MM.1S (cell line): ENCODE results near the gene NAT8L.

Experiments used
- DNase-seq: peaks from one replicate; pipeline ENCODE4 v3.0.0-alpha.2; 2015
- H2AFZ ChIP-seq: fragments of 300-600 bp; sonication (generic); 2 replicates; pipeline ENCODE4 v1.6.0; 2016; ENCODE audit warnings: antibody characterized with exemption, low read length
- H3F3A ChIP-seq: fragments of 300-600 bp; sonication (generic); 2 replicates; pipeline ENCODE4 v1.6.1; 2016; ENCODE audit warnings: mild to moderate bottlenecking, antibody characterized with exemption, low read length, moderate library complexity, mixed read lengths; ENCODE audit not compliant: insufficient read depth
- H3K27ac ChIP-seq: fragments of 300-600 bp; sonication (generic); 2 replicates; pipeline ENCODE4 v1.5.1; 2016; ENCODE audit warnings: mild to moderate bottlenecking, low read length
- H3K27me3 ChIP-seq: fragments of 300-600 bp; sonication (generic); replicated peaks from 2 replicates; pipeline ENCODE4 v1.6.0; 2016; ENCODE audit warnings: low read length; ENCODE audit not compliant: insufficient read depth
- H3K36me3 ChIP-seq: fragments of 300-600 bp; sonication (generic); replicated peaks from 2 replicates; pipeline ENCODE4 v1.6.1; 2016; ENCODE audit warnings: mild to moderate bottlenecking, low read length, mixed read lengths; ENCODE audit not compliant: insufficient read depth
- H3K4me1 ChIP-seq: fragments of 300-600 bp; sonication (generic); 2 replicates; pipeline ENCODE4 v1.6.1; 2016; ENCODE audit warnings: low read length, mixed read lengths
- H3K4me2 ChIP-seq: fragments of 300-600 bp; sonication (generic); 2 replicates; pipeline ENCODE4 v1.6.0; 2016; ENCODE audit warnings: low read depth, low read length
- H3K4me3 ChIP-seq: fragments of 300-600 bp; sonication (generic); 2 replicates; pipeline ENCODE4 v1.5.1; 2016; ENCODE audit warnings: low read length, mixed read lengths
- H3K79me2 ChIP-seq: fragments of 300-600 bp; sonication (generic); 2 replicates; pipeline ENCODE4 v1.6.1; 2016; ENCODE audit warnings: mixed run types, low read length, mixed read lengths
- H3K9ac ChIP-seq: fragments of 300-600 bp; sonication (generic); 2 replicates; pipeline ENCODE4 v1.6.1; 2016; ENCODE audit warnings: low read length, mixed read lengths
- H3K9me2 ChIP-seq: fragments of 300-600 bp; sonication (generic); replicated peaks from 2 replicates; pipeline ENCODE4 v1.6.1; 2016; ENCODE audit warnings: mild to moderate bottlenecking, low read length, mixed read lengths; ENCODE audit not compliant: insufficient read depth
- H3K9me3 ChIP-seq: fragments of 300-600 bp; sonication (generic); replicated peaks from 2 replicates; pipeline ENCODE4 v1.6.1; 2016; ENCODE audit warnings: mild to moderate bottlenecking, low read length, mixed read lengths; ENCODE audit not compliant: insufficient read depth
- H4K20me1 ChIP-seq: fragments of 300-600 bp; sonication (generic); 2 replicates; pipeline ENCODE4 v1.6.1; 2016; ENCODE audit warnings: mild to moderate bottlenecking, low read length, moderate library complexity, mixed read lengths; ENCODE audit not compliant: insufficient read depth
- EZH2 ChIP-seq: fragments of 300-600 bp; sonication (generic); optimal IDR thresholded peaks from 2 replicates; pipeline ENCODE3; 2017; ENCODE audit warnings: low read depth, mild to moderate bottlenecking, antibody characterized with exemption, low read length, mixed read lengths
- EZH2phosphoT487 ChIP-seq: fragments of 300-600 bp; sonication (generic); IDR thresholded peaks from 2 replicates; pipeline ENCODE4 v1.6.1; 2018; ENCODE audit warnings: antibody characterized with exemption, low read length
- TF ChIP-seq, protein P1 (sequence below): fragments of 300-600 bp; sonication (generic); IDR thresholded peaks from 2 replicates; pipeline ENCODE4 v1.5.1; 2016; ENCODE audit warnings: antibody characterized with exemption, low read length, mixed read lengths

Gene NAT8L

DNA sequence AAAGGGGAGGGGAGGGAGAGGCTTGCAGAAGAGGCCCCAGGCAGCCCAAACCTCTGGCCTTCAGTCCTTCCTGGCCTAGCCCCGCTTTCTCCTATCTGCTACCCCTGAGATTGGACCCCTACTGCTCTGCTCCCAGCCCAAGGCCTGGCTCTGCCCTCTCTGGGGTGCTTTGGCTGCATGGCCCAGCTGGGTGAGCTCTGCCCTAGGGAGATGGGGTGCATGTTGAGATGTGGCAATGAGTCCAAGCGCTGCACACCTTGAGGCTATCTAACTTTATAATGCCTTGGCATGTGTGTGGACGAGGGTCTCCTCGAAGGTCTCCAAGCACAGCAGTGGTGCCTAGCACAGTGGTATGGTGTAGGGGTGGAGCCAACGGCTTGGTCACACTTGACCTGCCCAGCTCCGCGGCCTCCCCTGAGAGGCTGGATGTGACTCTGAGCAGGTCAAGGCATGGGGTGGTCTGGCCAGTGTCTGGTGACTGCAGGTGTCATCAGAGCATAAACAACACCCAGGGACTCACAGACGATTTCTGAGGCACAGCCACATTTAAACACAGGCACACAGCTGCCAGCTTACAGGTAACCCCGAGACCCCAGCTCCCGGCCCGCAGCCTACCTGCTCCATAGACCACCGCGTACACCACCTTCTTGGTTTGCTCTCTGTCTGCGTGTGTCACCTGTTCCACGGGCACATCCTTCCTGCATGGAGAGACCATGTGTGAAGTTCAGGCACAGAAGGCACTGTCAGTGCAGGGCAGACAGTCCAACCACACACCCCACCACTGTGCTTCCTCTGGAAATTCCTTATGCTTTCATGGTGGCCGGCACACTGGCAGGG, 36.3 kb downstream of the NAT8L start:
- Histone ChIP-seq H3F3A (no peaks in the 10 kb centered on the region), H3K9me3 (no peaks in the 10 kb centered on the region), H3K4me2 (no peak overlapping the region), H3K4me3 (no peak overlapping the region), H3K9me2 (no peaks in the 10 kb centered on the region), H3K36me3 (no peaks in the 10 kb centered on the region), H4K20me1 (no peaks in the 10 kb centered on the region), H3K27me3 (no peaks in the 10 kb centered on the region), H3K9ac (no peak overlapping the region), H3K4me1 (no peaks in the 10 kb centered on the region), H2AFZ (no peak overlapping the region), H3K27ac (no peak overlapping the region), H3K79me2 (no peaks in the 10 kb centered on the region)
- no peak for DNase-seq
- no peak for TF ChIP-seq EZH2phosphoT487
- TF ChIP-seq, protein P1, sequence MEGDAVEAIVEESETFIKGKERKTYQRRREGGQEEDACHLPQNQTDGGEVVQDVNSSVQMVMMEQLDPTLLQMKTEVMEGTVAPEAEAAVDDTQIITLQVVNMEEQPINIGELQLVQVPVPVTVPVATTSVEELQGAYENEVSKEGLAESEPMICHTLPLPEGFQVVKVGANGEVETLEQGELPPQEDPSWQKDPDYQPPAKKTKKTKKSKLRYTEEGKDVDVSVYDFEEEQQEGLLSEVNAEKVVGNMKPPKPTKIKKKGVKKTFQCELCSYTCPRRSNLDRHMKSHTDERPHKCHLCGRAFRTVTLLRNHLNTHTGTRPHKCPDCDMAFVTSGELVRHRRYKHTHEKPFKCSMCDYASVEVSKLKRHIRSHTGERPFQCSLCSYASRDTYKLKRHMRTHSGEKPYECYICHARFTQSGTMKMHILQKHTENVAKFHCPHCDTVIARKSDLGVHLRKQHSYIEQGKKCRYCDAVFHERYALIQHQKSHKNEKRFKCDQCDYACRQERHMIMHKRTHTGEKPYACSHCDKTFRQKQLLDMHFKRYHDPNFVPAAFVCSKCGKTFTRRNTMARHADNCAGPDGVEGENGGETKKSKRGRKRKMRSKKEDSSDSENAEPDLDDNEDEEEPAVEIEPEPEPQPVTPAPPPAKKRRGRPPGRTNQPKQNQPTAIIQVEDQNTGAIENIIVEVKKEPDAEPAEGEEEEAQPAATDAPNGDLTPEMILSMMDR: no peak
- TF ChIP-seq EZH2: no peak

- H3K79me2 ChIP-seq: no peaks in the 10 kb centered on the region
- no peaks in the 10 kb centered on the region for H4K20me1 ChIP-seq
- H3F3A ChIP-seq: no peaks in the 10 kb centered on the region
- no peak for DNase-seq
- H3K36me3 ChIP-seq: no peaks in the 10 kb centered on the region
- 0 out of 2 replicates have a peak, but pooled peaks cover under 1% of the 10 kb centered on the region for H3K27me3 ChIP-seq
- H3K4me3 ChIP-seq: no peak overlapping the region
- no peak overlapping the region for H3K9ac ChIP-seq
- no peaks in the 10 kb centered on the region for H3K9me2 ChIP-seq
- no peak overlapping the region for H3K4me2 ChIP-seq
- no peaks in the 10 kb centered on the region for H3K9me3 ChIP-seq
- TF ChIP-seq EZH2phosphoT487 (no peak), EZH2 (no peak)
- TF ChIP-seq, protein P1: no peak
- no peak overlapping the region for H2AFZ ChIP-seq
- no peak overlapping the region for H3K27ac ChIP-seq
- no peaks in the 10 kb centered on the region for H3K4me1 ChIP-seq
Measured at GRCh38 chr4:2096073-2096609, 37.0 kb downstream of the NAT8L start.

DNA sequence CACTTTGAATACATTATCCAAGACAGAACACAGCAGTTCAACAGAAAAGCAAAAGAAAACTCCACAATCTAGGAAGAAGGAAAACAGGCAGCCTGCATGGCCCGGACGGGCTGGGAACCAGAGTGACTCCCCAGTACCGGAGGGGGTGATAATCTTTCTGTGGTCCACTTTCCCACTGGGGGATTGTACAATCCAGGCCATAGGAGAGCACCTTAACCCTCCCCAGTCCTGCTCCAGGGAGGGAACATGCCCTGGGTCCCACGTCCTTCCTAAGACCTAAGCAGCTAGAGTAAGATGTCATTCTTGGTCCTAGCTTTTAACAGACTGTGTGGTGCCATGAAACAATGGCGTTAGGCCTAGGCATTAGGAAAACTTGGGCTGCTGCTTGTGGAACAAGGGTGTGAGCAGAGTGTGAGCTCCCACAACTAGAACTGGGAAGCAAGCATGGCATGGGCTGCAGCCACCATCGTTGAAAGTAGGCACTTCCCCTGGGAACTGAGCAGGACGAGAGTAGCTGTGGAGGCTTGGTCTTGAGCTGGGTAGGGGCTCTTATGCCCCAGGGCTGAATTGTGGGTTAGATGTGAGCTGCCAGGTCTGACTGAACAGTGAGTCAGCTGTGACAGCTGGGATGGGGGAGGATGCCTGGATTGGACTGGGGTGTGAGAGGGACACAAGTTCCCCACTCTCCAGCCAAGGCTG, 42.4 kb downstream of the NAT8L start:
- Histone ChIP-seq H3K27ac (no peak overlapping the region), H2AFZ (no peak overlapping the region), H3K27me3 (0 out of 2 replicates have a peak, but pooled peaks cover 3% of the 10 kb centered on the region), H3K9me2 (no peaks in the 10 kb centered on the region), H3K4me2 (no peak overlapping the region), H3K4me3 (no peak overlapping the region), H3K9me3 (no peaks in the 10 kb centered on the region), H3K9ac (no peak overlapping the region), H3K36me3 (no peaks in the 10 kb centered on the region), H3K4me1 (0 out of 2 replicates have a peak, but pooled peaks cover 3% of the 10 kb centered on the region), H3F3A (no peaks in the 10 kb centered on the region), H3K79me2 (no peaks in the 10 kb centered on the region), H4K20me1 (0 out of 2 replicates have a peak, but pooled peaks cover 3% of the 10 kb centered on the region)
- no peak for TF ChIP-seq EZH2
- TF ChIP-seq, protein P1: no peak
- no peak for TF ChIP-seq EZH2phosphoT487
- no peak for DNase-seq
